Pancreas (tissue), 10 donors: ENCODE measurements around the gene SPSB2. TPM values are rescaled to one million over a fixed set of nuclear protein-coding genes. Genes with fewer than 3 reads are reported as not detected.
"Not testable (repeated sequence)": the region's sequence is repeated elsewhere in the genome, so short reads cannot be mapped to it uniquely, and the experiment has no call there.

Source experiments
- ATAC-seq, 4 donors: fragments of 200-7000 bp; cut with Tn5 transposase; one replicate each; pipeline versions ENCODE4 v1.8.0 to v1.9.1; 2020; ENCODE audit warnings: mild to moderate bottlenecking in 4 of 4, moderate library complexity in 4 of 4
- DNase-seq, 6 donors: peaks; one replicate each; pipeline ENCODE4 v3.0.0-alpha.2; 2020
- FAIRE-seq: peaks from 2 replicates; lab custom pipeline; 2012; peaks lifted over from hg19 to GRCh38; lab: Jason Lieb, UNC
- H3K27ac ChIP-seq, 4 donors: fragments of 200-600 bp; sonication (generic); 1 replicate in 3 of 4; 2 replicates in 1 of 4; pipeline versions ENCODE4 v1.5.0 to v1.8.0; 2020
- H3K27me3 ChIP-seq, 4 donors: fragments of 200-600 bp; one replicate each; pipeline ENCODE4 v1.8.0; 2021
- H3K36me3 ChIP-seq, 3 donors: fragments of 200-600 bp; sonication (generic) in 1 of 3; one replicate each; pipeline versions ENCODE4 v1.5.0 to v1.8.0; 2020 to 2021
- H3K4me1 ChIP-seq, 3 donors: fragments of 200-600 bp; one replicate each; pipeline ENCODE4 v1.8.0; 2021
- H3K4me3 ChIP-seq, 4 donors: fragments of 200-600 bp; sonication (generic) in 2 of 4; one replicate each; pipeline versions ENCODE4 v1.5.0 to v1.8.0; 2020 to 2021
- H3K9me3 ChIP-seq, 4 donors: fragments of 200-600 bp; one replicate each; pipeline ENCODE4 v1.8.0; 2021
- CTCF ChIP-seq, 4 donors: fragments of 200-600 bp; sonication (generic) in 3 of 4; IDR thresholded peaks; one replicate each; pipeline versions ENCODE4 v1.5.0 to v1.8.0; 2021; ENCODE audit warnings: antibody characterized with exemption in 4 of 4
- WGBS, 2 donors: extraction: QIAGEN DNeasy Blood & Tissue Kit; methylation state at CpG; one replicate each; pipeline ENCODE4 v1.1.7; 2013; 5-methylcytosine and 5-hydroxymethylcytosine counted together
- intact Hi-C, 3 donors: fragments of 100-400 bp; cut with DNase I; formaldehyde crosslinking; loops; one replicate each; pipeline versions ENCODE4 v1.11.1 to v1.14.2; 2022
- polyA plus RNA-seq, 2 donors: library from polyadenylated mRNA; stranded (reverse); fragments of 200-250 nt; gene quantifications; one replicate each; pipeline ENCODE4 v1.2.3, GENCODE V29; 2013
- total RNA-seq, 6 donors: library from RNA; stranded (reverse); fragmentation: NEBNext Ultra II Directional in 4 of 6; extraction: Animal tissue kit (Norgen Biotek cat#: 25700) in 4 of 6; gene quantifications; one replicate each; pipeline versions ENCODE4 v1.2.1 to v1.2.4, GENCODE V29; 2021 to 2023
- donor health status: healthy with polysubstance abuse.
- donor health status: DM: no; HTN: no; CAD: no; lungs with moderate emphysema.
- donor health status: DM: no; HTN: no; CAD: no.
- donor health status: control.
- donor health status: control.
- donor health status: Bipolar disorder and iron deficiency.
- donor health status: DM: yes; HTN: yes; CAD: no.
- donor health status: DM: no; HTN: no; CAD: no.
- donor health status: DM: no; HTN: no; CAD: no.
- donor health status: DM: yes; HTN: yes; CAD: no.

Gene SPSB2
- total and polyA plus RNA-seq, 8 donors = 3.1 to 12.5 (median 4.8) TPM

DNA sequence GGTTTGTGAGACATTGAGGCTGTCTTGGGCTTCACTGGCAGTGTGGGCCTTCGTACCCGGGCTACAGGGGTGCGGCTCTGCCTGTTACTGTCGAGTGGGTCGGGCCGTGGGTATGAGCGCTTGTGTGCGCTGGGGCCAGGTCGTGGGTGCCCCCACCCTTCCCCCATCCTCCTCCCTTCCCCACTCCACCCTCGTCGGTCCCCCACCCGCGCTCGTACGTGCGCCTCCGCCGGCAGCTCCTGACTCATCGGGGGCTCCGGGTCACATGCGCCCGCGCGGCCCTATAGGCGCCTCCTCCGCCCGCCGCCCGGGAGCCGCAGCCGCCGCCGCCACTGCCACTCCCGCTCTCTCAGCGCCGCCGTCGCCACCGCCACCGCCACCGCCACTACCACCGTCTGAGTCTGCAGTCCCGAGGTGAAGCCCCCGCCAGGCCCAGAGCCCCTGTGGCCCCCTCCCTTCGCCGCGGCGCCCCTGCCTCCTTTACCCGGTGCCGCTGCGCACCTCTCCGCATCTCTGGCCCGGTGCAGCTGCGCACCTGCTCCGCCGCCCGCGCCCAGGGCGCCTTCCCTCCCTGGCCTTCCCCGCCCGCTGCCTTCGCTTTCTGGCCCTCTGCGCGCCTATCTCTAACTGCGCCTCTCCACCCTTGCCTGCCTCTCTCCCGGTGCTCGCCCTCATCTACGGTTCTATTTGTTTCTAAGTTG lies 41.3 kb upstream of the SPSB2 start, which contains the start of gene ENO2:
ENO2 (plus strand) TSS at position 335 of the 701 bp plus-strand sequence. CDS start 1,253 bp downstream, outside the sequence.
- H3K36me3 ChIP-seq = no peaks in the 10 kb centered on the region
- H3K4me1 ChIP-seq = peaks cover 0 to 4% (median 0%) of the 10 kb centered on the region in 3 donors
- no peak for FAIRE-seq
- no peak for TF ChIP-seq CTCF (IDR thresholded peaks at IDR 0.05)
- H3K4me3 ChIP-seq = peak within 1 kb of the TSS; percentile 14 to 60 (median 37)
- intact Hi-C loops = no loop called here
- H3K27me3 ChIP-seq = no peaks in the 10 kb centered on the region
- ATAC-seq = peak; percentile 79 to 93 (median 88)
- peak; percentile 46 to 87 (median 64) for DNase-seq
- peak within 1 kb of the TSS in 2 of 4 donors; percentile 10 to 60 for H3K27ac ChIP-seq
- no peaks in the 10 kb centered on the region for H3K9me3 ChIP-seq
- WGBS, 2 donors = 0% methylated on average over 39 to 68 of the region's 68 CpGs

DNA sequence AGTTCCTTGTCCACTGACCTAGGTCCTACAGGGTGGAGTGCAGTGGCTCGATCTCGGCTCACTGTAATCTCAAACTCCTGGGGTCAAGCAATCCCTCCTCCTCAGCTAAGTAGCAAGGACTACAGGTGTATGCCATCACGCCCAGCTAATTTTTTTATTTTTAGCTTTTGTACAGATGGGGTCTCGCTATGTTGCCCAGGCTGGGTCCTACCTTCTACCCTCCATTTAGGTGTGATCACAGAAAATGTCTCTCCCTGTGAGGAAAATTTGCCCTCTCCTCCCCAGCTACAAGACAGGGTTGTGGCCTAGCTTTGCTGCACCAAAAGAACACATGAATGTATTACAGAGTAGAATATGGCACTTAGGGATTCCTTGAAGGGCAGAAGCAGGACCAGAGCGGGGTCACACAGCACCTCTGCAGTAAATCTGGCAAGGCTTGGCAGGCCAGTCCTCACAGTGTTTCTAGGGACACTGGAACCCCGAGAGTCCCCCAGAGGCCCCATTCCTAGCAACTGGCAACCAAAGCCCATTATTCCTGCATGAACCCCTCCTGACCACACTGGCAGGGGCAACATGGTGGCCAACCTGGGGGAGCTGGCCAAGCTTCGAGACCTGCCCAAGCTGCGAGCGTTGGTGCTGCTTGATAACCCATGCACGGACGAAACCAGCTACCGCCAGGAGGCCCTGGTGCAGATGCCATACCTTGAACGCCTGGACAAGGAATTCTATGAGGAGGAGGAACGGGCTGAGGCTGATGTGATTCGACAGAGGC lies 39.2 kb upstream of the SPSB2 start:
- FAIRE-seq (no peak), ATAC-seq (no peak), DNase-seq (peak in 2 of 6 donors; percentile 7 to 50)
- Histone ChIP-seq H3K4me3 (no peak overlapping the region), H3K27ac (no peak overlapping the region), H3K27me3 (no peaks in the 10 kb centered on the region), H3K4me1 (peaks cover 0 to 4% (median 0%) of the 10 kb centered on the region in 3 donors), H3K36me3 (no peaks in the 10 kb centered on the region), H3K9me3 (no peaks in the 10 kb centered on the region)
- TF ChIP-seq CTCF (IDR thresholded peaks at IDR 0.05) = no peak
- 64 to 74% methylated on average over 15 of the region's 15 CpGs for WGBS, 2 donors
- intact Hi-C loops = no loop called here

DNA sequence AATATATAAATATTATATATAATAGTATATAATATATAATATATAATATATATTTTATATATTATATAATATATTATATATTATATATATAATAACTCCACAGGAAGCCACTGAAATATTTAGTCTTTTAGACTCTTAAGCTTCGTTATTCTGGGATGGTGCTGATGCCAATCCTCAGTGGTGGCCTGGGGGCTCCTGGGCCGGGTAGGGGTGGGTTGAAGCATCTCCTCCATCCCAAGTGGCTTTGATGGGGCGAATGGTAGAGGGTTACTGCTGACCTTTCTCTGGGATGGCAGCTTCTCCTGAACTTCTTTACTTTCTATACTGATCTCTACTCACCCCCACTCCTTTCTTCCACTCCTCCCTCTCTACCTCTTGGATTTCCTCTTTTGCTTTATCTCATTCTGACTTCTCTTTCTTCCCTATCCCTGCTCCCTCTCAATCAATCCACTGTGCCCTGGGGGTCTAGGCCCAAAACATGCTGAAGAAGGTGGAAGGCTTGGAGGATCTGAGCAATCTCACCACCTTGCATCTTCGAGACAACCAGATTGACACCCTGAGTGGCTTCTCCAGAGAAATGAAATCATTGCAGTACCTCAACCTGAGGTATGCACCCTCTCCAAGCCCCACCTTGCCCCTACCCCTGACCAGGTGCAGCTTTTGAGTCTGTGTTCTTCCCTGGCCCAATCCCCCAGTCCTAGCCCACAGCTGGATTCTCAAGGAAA lies 36.5 kb upstream of the SPSB2 start:
- no peaks in the 10 kb centered on the region for H3K36me3 ChIP-seq
- ATAC-seq = no peak
- no peak overlapping the region for H3K4me3 ChIP-seq
- 84 to 85% methylated on average over 4 of the region's 4 CpGs for WGBS, 2 donors
- peak in 1 of 6 donors; percentile 35 for DNase-seq
- H3K27me3 ChIP-seq = no peaks in the 10 kb centered on the region
- intact Hi-C loops = no loop called here
- H3K9me3 ChIP-seq = no peaks in the 10 kb centered on the region
- FAIRE-seq = no peak
- peaks cover 0 to 7% (median 0%) of the 10 kb centered on the region in 3 donors for H3K4me1 ChIP-seq
- TF ChIP-seq CTCF (IDR thresholded peaks at IDR 0.05) = no peak
- no peak overlapping the region for H3K27ac ChIP-seq

DNA sequence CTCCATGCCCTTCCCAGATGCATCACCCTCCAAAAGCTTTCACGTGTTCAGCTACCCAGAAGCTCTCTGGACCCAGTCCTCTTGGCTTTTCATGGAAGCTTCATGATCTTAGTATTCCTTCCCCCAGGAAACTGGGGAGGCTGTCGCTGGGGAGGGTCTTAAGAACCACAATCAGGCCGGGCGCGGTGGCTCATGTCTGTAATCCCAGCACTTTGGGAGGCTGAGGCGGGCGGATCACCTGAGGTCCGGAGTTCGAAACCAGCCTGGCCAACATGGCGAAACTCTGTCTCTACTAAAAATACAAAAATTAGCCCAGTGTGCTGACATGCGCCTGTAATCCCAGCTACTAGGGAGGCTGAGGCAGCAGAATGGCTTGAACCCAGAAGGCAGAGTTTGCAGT lies 35.0 kb upstream of the SPSB2 start:
- peak in 1 of 6 donors; percentile 27 for DNase-seq
- FAIRE-seq, H3K27ac ChIP-seq, H3K4me3 ChIP-seq, ATAC-seq, intact Hi-C loops, H3K27me3 ChIP-seq, H3K36me3 ChIP-seq, H3K9me3 ChIP-seq, H3K4me1 ChIP-seq: not testable (repeated sequence)
- 91 to 97% methylated on average over 11 of the region's 11 CpGs for WGBS, 2 donors
